IPS DF 19.7 (cell line): ENCODE results near the gene CELA2B.
"Not testable (repeated sequence)": the region's sequence is repeated elsewhere in the genome, so short reads cannot be mapped to it uniquely, and the experiment has no call there.

Source experiments
- DNase-seq: peaks from one replicate; pipeline ENCODE4 v3.0.0-alpha.2; 2013; ENCODE audit warnings: low read depth, low spot score

The CELA2B gene

DNA sequence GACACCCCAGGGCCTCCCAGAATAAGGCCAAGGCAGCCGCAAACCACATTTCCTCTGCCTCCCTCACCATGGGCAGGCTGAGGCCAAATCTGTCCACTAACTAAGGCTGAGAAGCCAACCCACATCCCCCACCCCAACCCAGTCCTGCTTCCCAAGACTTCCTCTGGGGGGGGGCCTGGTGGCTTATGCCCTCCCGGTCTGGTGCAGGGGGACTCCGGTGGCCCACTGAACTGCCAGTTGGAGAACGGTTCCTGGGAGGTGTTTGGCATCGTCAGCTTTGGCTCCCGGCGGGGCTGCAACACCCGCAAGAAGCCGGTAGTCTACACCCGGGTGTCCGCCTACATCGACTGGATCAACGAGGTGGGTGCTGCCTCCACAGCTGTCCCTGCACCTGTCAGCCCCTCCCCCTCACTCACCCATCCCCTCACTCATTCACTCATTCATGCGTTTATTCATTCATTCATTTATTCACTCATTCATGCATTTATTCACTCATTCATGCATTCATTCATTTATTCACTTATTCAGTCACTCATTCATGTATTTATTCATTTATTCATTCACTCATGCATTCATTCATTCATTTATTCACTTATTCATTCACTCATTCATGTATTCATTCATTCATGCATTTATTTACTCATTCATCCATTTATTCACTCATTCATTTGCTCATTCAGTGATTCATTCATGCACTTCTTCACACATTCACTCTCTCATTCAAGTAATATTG is 30.3 kb upstream of the CELA2B start:
- no peak for DNase-seq

DNA sequence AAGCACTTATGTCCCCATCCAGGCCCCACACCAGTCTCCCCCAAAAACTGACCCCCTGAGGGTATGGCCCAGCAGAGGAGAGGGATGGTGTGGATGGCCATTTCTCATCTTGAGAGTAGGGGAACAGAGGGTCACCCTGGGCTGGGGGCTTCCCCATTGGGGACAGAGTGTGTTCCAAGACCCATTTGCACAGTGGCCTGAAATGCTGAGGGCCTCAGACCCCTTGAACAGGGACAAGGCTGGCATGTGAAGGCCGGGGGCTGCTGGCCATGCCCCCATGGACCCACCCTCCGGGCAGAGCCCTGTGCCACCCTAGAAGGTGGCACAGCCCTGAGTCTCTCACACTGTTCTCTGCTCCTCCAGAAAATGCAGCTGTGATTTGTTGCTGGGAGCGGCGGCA is 29.7 kb upstream of the CELA2B start:
- no peak for DNase-seq

GRCh38 chr1:15448877-15449462 is 26.9 kb upstream of the CELA2B start:
- DNase-seq: no peak

GRCh38 chr1:15449567-15449966 is 26.3 kb upstream of the CELA2B start:
- DNase-seq: no peak

- DNase-seq: no peak
Measured at GRCh38 chr1:15451014-15451722, 24.7 kb upstream of the CELA2B start.

GRCh38 chr1:15452216-15452615 is 23.7 kb upstream of the CELA2B start:
- DNase-seq: no peak

DNA sequence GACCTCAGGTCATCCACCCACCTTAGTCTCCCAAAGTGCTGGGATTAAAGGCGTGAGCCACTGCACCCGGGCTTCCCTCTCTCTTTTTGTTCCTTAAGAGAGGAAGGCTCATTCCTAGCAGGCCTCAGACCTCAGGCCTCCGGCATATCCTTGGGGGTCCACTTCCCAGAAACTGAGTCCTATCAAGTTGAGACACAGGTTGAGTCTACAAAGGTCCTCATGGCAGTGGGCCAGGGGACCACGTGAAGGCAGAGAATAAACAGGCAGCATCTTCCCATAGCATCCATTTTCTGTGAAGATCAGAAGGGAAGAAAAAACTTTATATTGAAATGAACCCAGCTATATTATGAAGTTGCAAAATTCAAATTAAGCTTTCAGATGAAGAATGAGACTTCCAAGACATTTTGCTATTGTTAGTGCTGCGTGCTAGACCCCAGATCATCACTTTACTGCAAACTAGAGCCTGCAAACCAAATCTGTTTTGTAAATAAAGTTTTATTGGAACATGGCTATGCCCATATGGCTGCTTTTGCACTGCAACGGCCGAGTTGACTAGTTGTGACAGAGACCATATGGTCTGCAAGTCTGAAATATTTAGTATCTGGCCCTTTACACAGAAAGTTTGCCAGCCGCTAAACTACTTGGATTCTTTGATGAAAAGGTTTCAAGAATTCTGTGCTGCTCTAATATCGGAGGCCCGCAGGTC is 22.9 kb upstream of the CELA2B start:
- no peak for DNase-seq

DNA sequence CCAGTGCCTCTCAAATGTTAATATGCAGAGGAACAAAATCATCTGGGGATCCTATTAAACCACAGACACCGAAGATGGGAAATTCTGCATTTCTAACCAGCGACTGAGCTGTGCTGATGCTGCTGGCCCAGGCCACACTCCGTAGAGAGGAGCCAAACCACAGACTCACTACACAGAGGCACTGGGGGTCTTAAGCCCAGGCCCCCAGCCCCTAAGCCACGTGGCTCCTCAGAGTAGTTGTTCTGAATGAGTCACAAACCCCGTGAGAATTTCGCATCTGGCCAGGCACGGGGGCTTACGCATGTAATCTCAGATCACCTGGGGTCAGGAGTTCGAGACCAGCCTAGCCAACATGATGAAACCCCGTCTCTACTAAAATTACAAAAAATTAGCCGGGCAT is 22.2 kb upstream of the CELA2B start:
- DNase-seq: no peak

GRCh38 chr1:15454256-15454655 is 21.6 kb upstream of the CELA2B start:
- no peak for DNase-seq

- DNase-seq: no peak
Measured at GRCh38 chr1:15455522-15455921, 20.4 kb upstream of the CELA2B start.

- DNase-seq: no peak
Measured at GRCh38 chr1:15456313-15456954, 19.5 kb upstream of the CELA2B start, which contains the start of gene CELA2A. Gene CELA2A, plus strand, starts transcription at chr1:15456732. Its CDS starts 22 bp downstream, at chr1:15456754.

DNA sequence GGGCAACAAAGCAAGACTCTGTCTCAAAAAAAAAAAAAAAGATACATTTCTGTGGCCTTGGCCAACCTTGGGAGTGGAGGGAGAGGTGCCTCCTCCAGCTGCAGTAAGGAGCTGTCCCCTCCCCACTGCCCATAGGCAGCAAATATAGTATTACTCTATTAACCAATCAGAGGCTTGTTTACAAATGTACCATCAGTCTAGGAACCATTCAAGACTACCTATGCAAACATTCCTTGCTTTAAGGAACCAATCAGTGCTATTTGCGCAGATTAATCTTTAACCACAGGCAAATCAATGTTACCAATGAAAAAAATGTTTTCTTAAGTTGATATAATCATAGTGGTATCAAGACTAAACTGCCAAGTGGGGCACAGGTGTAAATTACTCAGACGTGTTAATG is 18.3 kb upstream of the CELA2B start:
- no peak for DNase-seq

- not testable (repeated sequence) for DNase-seq
Measured at GRCh38 chr1:15458388-15458787, 17.5 kb upstream of the CELA2B start.

DNA sequence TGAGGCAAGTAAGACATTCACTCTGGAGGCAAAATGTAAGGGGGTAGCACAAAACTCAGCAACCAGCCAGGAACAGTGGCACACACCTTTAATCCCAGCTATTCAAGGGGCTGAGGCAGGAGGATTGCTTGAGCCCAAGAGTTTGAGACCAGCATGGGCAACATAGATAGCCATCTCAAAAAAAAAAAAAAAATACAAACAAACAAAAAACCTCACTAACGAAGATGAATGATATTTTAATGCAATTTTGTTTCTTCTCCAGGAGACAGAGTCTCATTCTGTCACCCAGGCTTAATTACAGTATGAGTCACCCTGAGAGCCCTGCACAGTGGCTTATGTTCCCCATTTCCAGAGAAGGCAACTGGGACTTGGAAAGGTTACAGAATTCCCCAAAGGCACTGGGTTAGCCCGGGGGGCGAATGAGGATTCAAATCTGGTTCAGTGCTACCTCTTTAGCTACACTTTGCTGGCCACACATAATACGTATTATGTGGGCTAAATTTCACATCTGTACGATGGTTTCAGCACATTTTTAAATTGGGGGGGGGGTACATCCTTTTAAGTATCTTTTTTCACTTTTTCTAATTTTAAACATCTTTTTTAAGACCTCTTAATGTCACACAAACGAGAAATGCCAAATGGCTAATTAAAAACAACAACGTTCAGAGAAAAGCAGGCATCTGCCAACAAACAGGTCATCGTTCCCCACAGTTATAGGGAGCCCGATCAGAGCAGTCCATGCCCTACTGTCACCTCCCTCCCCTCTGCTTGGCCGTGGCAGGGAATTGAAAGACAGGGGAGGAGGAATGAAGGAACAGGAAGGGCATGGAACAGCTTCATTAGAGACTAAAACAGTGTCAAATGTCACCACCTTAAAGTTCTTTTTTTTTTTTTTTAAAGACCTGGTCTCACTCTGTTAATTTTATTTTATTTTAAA is 15.9 kb upstream of the CELA2B start:
- DNase-seq: no peak

GRCh38 chr1:15460708-15461095 is 15.2 kb upstream of the CELA2B start:
- DNase-seq: no peak

- DNase-seq: not testable (repeated sequence)
Measured at GRCh38 chr1:15463064-15463800, 12.7 kb upstream of the CELA2B start.

DNA sequence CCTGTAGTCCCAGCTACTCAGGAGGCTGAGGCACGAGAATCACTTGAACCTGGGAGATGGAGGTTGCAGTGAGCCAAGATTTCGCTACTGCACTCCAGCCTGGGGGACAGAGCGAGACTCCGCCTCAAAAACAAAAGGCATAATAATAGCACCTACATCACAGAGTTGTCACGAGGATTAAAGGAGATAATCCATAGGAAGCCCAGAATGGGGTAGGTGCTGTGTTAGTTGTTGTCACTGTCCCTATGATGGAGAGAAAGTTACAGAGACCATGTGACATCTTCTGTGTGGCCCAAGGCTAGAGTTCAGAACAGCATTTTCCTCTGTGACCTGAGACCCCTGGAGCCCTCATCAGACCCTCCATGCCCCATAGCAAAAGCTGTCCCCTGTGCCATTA is 12.0 kb upstream of the CELA2B start:
- not testable (repeated sequence) for DNase-seq

DNA sequence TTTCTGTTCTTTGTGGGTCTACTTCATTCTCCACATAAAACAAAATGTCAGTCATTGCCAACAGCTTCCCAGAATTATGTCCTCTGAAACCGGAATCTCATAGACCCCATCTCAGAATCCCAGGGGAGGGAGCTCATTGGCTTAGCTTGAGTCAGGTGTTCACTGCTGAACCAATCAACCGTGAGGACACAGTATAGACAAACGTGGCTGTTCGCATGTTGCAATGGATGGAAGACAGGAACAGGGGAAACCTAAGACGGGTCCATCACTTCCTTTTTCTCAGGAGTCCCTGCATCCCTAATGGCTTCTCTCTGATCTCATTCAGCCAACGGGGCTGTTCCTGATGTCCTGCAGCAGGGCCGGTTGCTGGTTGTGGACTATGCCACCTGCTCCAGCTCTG is 10.2 kb upstream of the CELA2B start:
- no peak for DNase-seq

DNA sequence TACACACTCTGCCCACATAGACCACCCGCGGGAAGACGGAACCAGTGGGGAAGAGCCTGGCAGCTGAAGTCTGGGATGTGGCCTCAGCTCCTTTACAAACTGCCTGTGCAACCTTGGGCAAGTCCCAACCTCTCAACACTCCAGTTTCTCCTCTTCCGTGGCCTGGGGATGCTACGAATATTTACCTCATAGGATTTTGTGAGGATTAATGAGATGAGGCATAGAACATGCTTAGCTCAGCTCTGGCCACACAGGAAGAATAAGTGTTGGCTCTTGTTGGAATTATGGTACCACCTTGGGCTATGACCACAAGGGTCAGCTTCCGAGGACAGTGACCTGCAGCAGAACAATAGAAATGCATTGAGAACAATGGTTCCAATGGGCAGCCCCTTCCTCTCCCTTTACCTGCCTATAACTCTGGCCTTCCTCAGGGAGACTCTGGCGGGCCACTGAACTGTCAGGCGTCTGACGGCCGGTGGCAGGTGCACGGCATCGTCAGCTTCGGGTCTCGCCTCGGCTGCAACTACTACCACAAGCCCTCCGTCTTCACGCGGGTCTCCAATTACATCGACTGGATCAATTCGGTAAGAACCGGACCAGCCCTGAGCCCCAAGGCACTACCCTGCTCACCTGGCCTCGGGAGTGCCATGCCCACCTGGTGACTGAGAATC is 8.8 kb upstream of the CELA2B start:
- DNase-seq: not testable (repeated sequence)
